T1000 (cell line): Measurements from ENCODE around the gene RAB26.
"Not testable (repeated sequence)": the region's sequence is repeated elsewhere in the genome, so short reads cannot be mapped to it uniquely, and the experiment has no call there.

Source experiments
- DNase-seq: peaks from one replicate; lab custom pipeline; 2025; ENCODE audit warnings: mixed read lengths; lab: John Stamatoyannopoulos, UW

Gene RAB26

GRCh38 chr16:2117341-2117740 lies 31.1 kb upstream of the RAB26 start:
- not testable (repeated sequence) for DNase-seq

GRCh38 chr16:2117960-2118722 lies 30.3 kb upstream of the RAB26 start:
- not testable (repeated sequence) for DNase-seq

- not testable (repeated sequence) for DNase-seq
These were observed 27.1 kb upstream of the RAB26 start for GRCh38 chr16:2121325-2121724.

- no peak for DNase-seq
These were observed 26.6 kb upstream of the RAB26 start for GRCh38 chr16:2121853-2122252.

- no peak for DNase-seq
These were observed 26.0 kb upstream of the RAB26 start for GRCh38 chr16:2122429-2122828.

- not testable (repeated sequence) for DNase-seq
These were observed 25.3 kb upstream of the RAB26 start for GRCh38 chr16:2122934-2123683.

GRCh38 chr16:2123706-2124376 lies 24.6 kb upstream of the RAB26 start:
- DNase-seq = not testable (repeated sequence)

GRCh38 chr16:2124377-2124693 lies 24.1 kb upstream of the RAB26 start:
- DNase-seq = not testable (repeated sequence)

GRCh38 chr16:2124694-2125444 lies 23.6 kb upstream of the RAB26 start:
- DNase-seq = peak; percentile 64

GRCh38 chr16:2125609-2126008 lies 22.8 kb upstream of the RAB26 start:
- not testable (repeated sequence) for DNase-seq

GRCh38 chr16:2126161-2126743 lies 22.2 kb upstream of the RAB26 start:
- DNase-seq = not testable (repeated sequence)

GRCh38 chr16:2126928-2127556 lies 21.4 kb upstream of the RAB26 start:
- not testable (repeated sequence) for DNase-seq

- DNase-seq = not testable (repeated sequence)
These were observed 20.7 kb upstream of the RAB26 start for GRCh38 chr16:2127630-2128280.

GRCh38 chr16:2129251-2129650 lies 19.2 kb upstream of the RAB26 start:
- DNase-seq = not testable (repeated sequence)

- not testable (repeated sequence) for DNase-seq
These were observed 18.5 kb upstream of the RAB26 start for GRCh38 chr16:2129890-2130447.

- DNase-seq = not testable (repeated sequence)
These were observed 14.6 kb upstream of the RAB26 start for GRCh38 chr16:2133797-2134196.

- not testable (repeated sequence) for DNase-seq
These were observed 13.4 kb upstream of the RAB26 start for GRCh38 chr16:2135071-2135470.

- peak; percentile 99 for DNase-seq
These were observed 12.5 kb upstream of the RAB26 start, which contains the start of gene PKD1 for GRCh38 chr16:2135770-2136490. TSS of gene PKD1 (minus strand) at chr16:2135898. CDS start at chr16:2135689, 209 bp downstream.
